ENCODE data around the gene HIVEP2.

The HIVEP2 gene

DNA sequence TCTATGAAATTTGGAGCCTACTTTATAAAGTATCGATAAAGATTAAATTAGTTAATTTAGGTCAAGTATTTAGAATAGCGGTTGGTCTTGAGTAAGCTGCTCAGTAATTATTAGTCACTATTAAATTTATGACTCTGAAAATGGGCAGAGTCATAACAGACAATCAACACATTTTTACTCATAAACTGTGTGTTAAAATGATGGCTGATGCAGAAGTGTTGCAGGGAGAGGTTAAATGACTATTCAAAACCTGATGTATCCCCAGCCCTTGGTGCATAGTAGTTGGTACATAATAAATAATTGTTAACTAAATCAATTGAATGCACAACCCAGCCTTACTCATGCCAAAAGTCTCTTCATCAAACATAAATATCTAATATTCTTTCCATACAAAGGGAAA is 30.6 kb downstream of the HIVEP2 start:
- H3K4me3 ChIP-seq (ENCODE audit: control insufficient read depth, low read depth, low read length), result no peak overlapping the region
- TF ChIP-seq, protein P1, sequence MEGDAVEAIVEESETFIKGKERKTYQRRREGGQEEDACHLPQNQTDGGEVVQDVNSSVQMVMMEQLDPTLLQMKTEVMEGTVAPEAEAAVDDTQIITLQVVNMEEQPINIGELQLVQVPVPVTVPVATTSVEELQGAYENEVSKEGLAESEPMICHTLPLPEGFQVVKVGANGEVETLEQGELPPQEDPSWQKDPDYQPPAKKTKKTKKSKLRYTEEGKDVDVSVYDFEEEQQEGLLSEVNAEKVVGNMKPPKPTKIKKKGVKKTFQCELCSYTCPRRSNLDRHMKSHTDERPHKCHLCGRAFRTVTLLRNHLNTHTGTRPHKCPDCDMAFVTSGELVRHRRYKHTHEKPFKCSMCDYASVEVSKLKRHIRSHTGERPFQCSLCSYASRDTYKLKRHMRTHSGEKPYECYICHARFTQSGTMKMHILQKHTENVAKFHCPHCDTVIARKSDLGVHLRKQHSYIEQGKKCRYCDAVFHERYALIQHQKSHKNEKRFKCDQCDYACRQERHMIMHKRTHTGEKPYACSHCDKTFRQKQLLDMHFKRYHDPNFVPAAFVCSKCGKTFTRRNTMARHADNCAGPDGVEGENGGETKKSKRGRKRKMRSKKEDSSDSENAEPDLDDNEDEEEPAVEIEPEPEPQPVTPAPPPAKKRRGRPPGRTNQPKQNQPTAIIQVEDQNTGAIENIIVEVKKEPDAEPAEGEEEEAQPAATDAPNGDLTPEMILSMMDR (IDR thresholded peaks at IDR 0.05; ENCODE audit: control insufficient read depth, insufficient read depth, low read depth, low read length, missing control alignments), result no peak
- no peak for DNase-seq (ENCODE audit: low read depth)

DNA sequence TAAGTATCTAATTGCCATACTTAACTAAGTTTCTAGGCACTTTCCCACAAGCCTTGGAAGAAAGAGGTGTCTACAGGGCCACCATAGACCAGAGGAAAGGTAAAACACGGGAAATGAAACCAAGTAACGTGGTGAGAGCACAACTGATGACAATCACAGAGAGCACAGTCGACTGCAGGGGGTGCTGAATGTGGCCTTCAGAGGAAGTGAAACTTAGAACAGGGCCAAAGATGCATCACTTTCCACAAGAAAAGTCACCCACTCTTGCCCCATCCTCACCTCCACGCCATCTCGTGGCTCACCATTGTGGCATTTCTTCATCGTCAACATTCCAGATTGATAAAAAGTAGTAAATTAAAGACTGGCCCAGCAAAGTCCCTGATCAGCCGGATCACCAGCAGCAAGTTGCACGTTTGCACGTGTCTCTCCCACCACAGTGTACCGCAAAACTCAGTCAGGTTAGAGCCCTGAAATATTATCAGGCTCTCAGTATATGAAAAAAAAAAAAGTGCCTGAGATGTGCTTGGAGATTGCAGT is 31.4 kb downstream of the HIVEP2 start:
- TF ChIP-seq, protein P1 (IDR thresholded peaks at IDR 0.05; ENCODE audit: control insufficient read depth, insufficient read depth, low read depth, low read length, missing control alignments), result no peak
- DNase-seq (ENCODE audit: low read depth), result no peak
- no peak overlapping the region for H3K4me3 ChIP-seq (ENCODE audit: control insufficient read depth, low read depth, low read length)

DNA sequence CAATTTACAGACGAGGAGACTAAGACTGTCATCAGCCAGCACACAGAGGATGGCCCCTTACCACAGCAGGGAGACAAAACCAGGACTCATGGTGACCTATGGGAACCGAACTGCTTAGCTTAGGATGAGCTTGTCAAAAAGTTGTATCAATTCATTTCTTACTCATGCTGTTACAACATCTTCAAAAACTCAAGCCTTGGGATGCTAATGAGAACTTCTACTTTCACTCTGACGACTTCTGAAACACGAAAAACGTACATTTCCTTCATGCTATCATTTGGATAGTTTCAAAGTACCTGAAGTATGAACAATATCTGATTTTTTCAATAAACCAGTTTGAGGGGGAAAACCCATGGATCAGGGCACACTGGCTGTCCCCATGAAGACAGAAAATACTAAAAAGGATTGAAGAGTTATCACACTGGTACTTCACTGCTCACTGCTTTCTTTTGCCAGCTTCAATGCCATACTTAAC is 31.9 kb downstream of the HIVEP2 start:
- H3K4me3 ChIP-seq (ENCODE audit: control insufficient read depth, low read depth, low read length), result no peak overlapping the region
- TF ChIP-seq, protein P1 (IDR thresholded peaks at IDR 0.05; ENCODE audit: control insufficient read depth, insufficient read depth, low read depth, low read length, missing control alignments), result no peak
- DNase-seq (ENCODE audit: low read depth), result no peak

GRCh38 chr6:142912125-142912524 is 32.9 kb downstream of the HIVEP2 start:
- TF ChIP-seq, protein P1 (IDR thresholded peaks at IDR 0.05; ENCODE audit: control insufficient read depth, insufficient read depth, low read depth, low read length, missing control alignments), result no peak

GRCh38 chr6:142911430-142911829 is 33.5 kb downstream of the HIVEP2 start:
- H3K4me3 ChIP-seq (ENCODE audit: control insufficient read depth, low read depth, low read length), result no peak overlapping the region
- no peak for DNase-seq (ENCODE audit: low read depth)
- TF ChIP-seq, protein P1 (IDR thresholded peaks at IDR 0.05; ENCODE audit: control insufficient read depth, insufficient read depth, low read depth, low read length, missing control alignments), result no peak

More at GRCh38 chr6:142912125-142912524, 32.9 kb downstream of the HIVEP2 start:
- no peak overlapping the region for H3K4me3 ChIP-seq (ENCODE audit: control insufficient read depth, low read depth, low read length)
- no peak for DNase-seq (ENCODE audit: low read depth)

DNA sequence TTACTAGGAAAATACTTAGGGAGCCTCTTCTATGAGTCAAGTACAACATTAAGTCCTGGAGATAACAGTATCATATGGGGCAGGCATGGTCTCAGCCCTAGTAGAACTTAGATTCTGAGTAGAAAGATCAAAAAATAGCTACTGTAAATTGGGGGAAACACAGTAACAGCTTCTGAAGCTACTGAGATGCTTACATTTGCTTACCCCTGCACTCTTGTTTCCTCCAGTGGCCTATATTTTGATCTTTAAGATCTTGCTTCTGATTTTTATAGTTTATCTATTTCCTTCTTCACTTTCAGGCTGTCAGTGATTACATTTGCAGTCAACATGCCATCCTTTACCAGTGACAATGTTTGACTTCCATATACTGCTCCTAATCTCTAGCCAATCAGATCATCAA is 35.3 kb downstream of the HIVEP2 start:
- DNase-seq (ENCODE audit: low read depth), result no peak
- H3K4me3 ChIP-seq (ENCODE audit: control insufficient read depth, low read depth, low read length), result no peak overlapping the region
- TF ChIP-seq, protein P1 (IDR thresholded peaks at IDR 0.05; ENCODE audit: control insufficient read depth, insufficient read depth, low read depth, low read length, missing control alignments), result no peak

Measured in AG09309 (cell line).